SU-DHL-6 (cell line): ENCODE data around the gene FBN1.

ENCODE experiments used
- H2AFZ ChIP-seq: fragments of 200-600 bp; sonication (generic); 2 replicates; pipeline ENCODE4 v1.6.1; 2014; ENCODE audit warnings: low read depth, mild to moderate bottlenecking, moderate library complexity, mixed read lengths, antibody characterized with exemption, low read length; ENCODE audit not compliant: severe bottlenecking
- H3F3A ChIP-seq: fragments of 200-600 bp; shearing (Covaris generic); 2 replicates; pipeline ENCODE4 v1.6.0; 2016; ENCODE audit warnings: antibody characterized with exemption, mild to moderate bottlenecking; ENCODE audit not compliant: insufficient read depth
- H3K27ac ChIP-seq: fragments of 200-600 bp; sonication (generic); 2 replicates; pipeline ENCODE4 v1.5.1; 2016; ENCODE audit warnings: low read depth, mild to moderate bottlenecking, low read length, moderate library complexity, mixed read lengths
- H3K27me3 ChIP-seq: fragments of 200-600 bp; sonication (generic), shearing (Covaris generic); 2 replicates; pipeline ENCODE4 v1.6.0; 2014; ENCODE audit warnings: mild to moderate bottlenecking, low read length
- H3K36me3 ChIP-seq: fragments of 200-600 bp; sonication (generic); 2 replicates; pipeline ENCODE4 v1.6.1; 2014; ENCODE audit warnings: mild to moderate bottlenecking, low read length, mixed read lengths
- H3K4me2 ChIP-seq: fragments of 300-600, 200-600 bp; shearing (Covaris generic), sonication (generic); 2 replicates; pipeline ENCODE4 v1.6.0; 2014; ENCODE audit warnings: low read length, low read depth, mild to moderate bottlenecking; ENCODE audit not compliant: poor library complexity, severe bottlenecking
- H3K4me3 ChIP-seq: fragments of 200-600 bp; sonication (generic); 2 replicates; pipeline ENCODE4 v1.5.1; 2014; ENCODE audit warnings: antibody characterized with exemption, low read length, mild to moderate bottlenecking, mixed read lengths; ENCODE audit not compliant: insufficient read depth, poor library complexity, severe bottlenecking
- H3K79me2 ChIP-seq: fragments of 200-600 bp; sonication (generic); 2 replicates; pipeline ENCODE4 v1.6.1; 2014; ENCODE audit warnings: mild to moderate bottlenecking, low read length, moderate library complexity; ENCODE audit not compliant: insufficient read depth
- H3K9ac ChIP-seq: fragments of 200-600 bp; sonication (generic); 2 replicates; pipeline ENCODE4 v1.7.0; 2014; ENCODE audit warnings: mild to moderate bottlenecking, low read length
- H3K9me2 ChIP-seq: fragments of 200-600 bp; sonication (generic); replicated peaks from 2 replicates; pipeline ENCODE4 v1.6.1; 2014; ENCODE audit warnings: low read length; ENCODE audit not compliant: insufficient read depth
- H3K9me3 ChIP-seq: fragments of 200-600 bp; sonication (generic); 2 replicates; pipeline ENCODE4 v1.6.1; 2014; ENCODE audit warnings: low read length, mixed read lengths; ENCODE audit not compliant: insufficient read depth
- H4K20me1 ChIP-seq: fragments of 200-600 bp; sonication (generic); 2 replicates; pipeline ENCODE4 v1.6.1; 2014; ENCODE audit warnings: low read depth, mild to moderate bottlenecking, antibody characterized with exemption, low read length, moderate library complexity, mixed read lengths
- EZH2phosphoT487 ChIP-seq: fragments of 200-600 bp; sonication (generic), shearing (Covaris generic); conservative IDR thresholded peaks from 2 replicates; pipeline ENCODE4 v1.6.1; 2018; ENCODE audit warnings: mild to moderate bottlenecking, antibody characterized with exemption, low read length, moderate library complexity, mixed read lengths
- TF ChIP-seq, protein P1 (sequence below): fragments of 200-600 bp; sonication (generic); IDR thresholded peaks from one replicate; pipeline ENCODE4 v1.5.1; 2017; ENCODE audit warnings: antibody characterized with exemption, mild to moderate bottlenecking, low read length, moderate library complexity; ENCODE audit not compliant: insufficient read depth, poor library complexity, severe bottlenecking

The FBN1 gene

DNA sequence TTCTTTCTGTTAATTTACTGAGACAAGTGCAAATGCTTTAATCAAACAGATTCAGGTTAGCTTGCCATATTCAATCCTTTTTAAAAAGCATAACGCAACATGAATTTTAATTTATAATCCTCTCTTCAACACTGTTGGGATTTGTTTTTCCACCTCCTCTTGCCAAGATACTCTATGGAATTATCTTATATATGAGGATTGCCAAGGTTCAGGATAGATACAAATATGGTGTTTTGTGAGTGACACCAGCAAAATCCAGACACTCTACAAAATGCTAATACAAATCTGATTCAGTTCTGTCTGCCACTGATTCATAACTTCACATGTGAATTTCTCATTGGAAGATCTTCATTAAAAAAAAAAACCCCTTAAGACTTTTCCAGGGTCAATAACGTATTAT, 104.8 kb downstream of the FBN1 start:
- Histone ChIP-seq H3K9me3 (no peaks in the 10 kb centered on the region), H3K36me3 (no peaks in the 10 kb centered on the region), H3K4me2 (no peak overlapping the region), H3K79me2 (no peaks in the 10 kb centered on the region), H2AFZ (no peak overlapping the region), H4K20me1 (no peaks in the 10 kb centered on the region), H3K27me3 (no peaks in the 10 kb centered on the region), H3K4me3 (no peak overlapping the region), H3K27ac (no peak overlapping the region), H3F3A (no peaks in the 10 kb centered on the region), H3K9me2 (no peaks in the 10 kb centered on the region), H3K9ac (no peak overlapping the region)
- no peak for TF ChIP-seq EZH2phosphoT487
- TF ChIP-seq, protein P1, sequence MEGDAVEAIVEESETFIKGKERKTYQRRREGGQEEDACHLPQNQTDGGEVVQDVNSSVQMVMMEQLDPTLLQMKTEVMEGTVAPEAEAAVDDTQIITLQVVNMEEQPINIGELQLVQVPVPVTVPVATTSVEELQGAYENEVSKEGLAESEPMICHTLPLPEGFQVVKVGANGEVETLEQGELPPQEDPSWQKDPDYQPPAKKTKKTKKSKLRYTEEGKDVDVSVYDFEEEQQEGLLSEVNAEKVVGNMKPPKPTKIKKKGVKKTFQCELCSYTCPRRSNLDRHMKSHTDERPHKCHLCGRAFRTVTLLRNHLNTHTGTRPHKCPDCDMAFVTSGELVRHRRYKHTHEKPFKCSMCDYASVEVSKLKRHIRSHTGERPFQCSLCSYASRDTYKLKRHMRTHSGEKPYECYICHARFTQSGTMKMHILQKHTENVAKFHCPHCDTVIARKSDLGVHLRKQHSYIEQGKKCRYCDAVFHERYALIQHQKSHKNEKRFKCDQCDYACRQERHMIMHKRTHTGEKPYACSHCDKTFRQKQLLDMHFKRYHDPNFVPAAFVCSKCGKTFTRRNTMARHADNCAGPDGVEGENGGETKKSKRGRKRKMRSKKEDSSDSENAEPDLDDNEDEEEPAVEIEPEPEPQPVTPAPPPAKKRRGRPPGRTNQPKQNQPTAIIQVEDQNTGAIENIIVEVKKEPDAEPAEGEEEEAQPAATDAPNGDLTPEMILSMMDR: no peak

DNA sequence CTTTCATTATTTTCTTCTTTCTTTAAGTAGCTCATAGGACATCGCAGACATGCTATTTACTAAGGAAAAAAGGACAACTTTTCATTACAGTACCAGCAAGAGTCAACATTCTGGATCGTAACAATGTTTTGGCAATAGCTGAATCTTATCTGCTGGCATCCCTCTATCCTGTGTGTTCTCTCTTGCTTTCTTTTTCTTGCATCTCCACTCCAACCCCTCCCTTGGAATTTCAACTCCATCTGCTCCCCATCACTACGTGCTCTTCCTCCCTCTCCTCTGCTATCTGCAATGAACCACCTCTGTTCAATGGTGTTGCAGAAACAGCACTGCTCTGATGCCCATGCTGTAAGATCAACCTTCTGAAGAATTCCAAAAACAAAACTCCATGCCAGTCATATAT, 106.6 kb downstream of the FBN1 start:
- Histone ChIP-seq H3K36me3 (no peaks in the 10 kb centered on the region), H3K79me2 (no peaks in the 10 kb centered on the region)
- no peak for TF ChIP-seq EZH2phosphoT487
- TF ChIP-seq, protein P1: no peak

DNA sequence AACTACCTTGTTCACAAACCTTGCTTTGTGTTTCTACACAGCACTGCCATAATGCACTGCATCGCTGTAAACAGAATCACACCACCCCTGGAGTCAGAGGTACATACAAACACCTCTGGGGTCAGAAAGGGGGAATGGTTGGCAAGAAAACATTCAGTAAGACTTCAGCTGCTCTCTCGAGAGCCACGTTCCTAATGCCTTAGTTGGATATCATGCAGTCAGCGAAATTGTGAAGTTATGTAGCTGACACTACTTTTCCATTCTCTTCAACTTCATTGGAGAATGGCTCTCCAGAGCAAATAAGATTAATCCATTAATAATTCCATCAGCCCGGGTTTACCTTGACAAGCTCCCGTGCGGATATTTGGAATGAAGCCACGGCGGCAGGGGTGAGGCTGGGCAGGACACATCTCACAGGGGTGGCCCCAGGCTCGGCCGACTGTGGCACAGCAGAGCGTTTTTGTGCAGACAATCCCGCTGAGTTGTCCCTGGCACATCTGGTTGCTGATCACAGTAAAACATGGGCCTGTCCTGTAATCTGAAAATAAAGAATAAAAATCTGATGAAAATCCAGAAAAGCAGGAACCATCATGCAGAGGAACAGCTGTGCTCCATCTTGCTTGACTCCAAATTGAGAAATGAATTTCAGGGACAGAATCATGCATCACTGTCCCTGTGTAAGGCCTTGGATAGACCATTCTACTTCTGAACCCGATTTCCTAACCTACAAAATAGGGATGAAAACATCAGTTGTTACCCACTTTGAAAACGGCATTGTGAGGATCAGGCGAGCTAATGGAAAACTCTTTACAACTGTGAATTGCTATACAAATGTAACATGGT, 108.0 kb downstream of the FBN1 start:
- H3F3A ChIP-seq: no peaks in the 10 kb centered on the region
- H3K9me2 ChIP-seq: no peaks in the 10 kb centered on the region
- H3K9ac ChIP-seq: no peak overlapping the region
- no peak overlapping the region for H3K4me2 ChIP-seq
- TF ChIP-seq, protein P1: no peak
- TF ChIP-seq EZH2phosphoT487: no peak
- no peak overlapping the region for H3K27ac ChIP-seq
- no peak overlapping the region for H2AFZ ChIP-seq
- no peaks in the 10 kb centered on the region for H3K36me3 ChIP-seq
- no peaks in the 10 kb centered on the region for H3K9me3 ChIP-seq
- no peaks in the 10 kb centered on the region for H3K79me2 ChIP-seq
- H3K4me3 ChIP-seq: no peak overlapping the region
- H3K27me3 ChIP-seq: no peaks in the 10 kb centered on the region
- no peaks in the 10 kb centered on the region for H4K20me1 ChIP-seq

More for the DNA sequence above, 106.6 kb downstream of the FBN1 start:
- Histone ChIP-seq H3K9me2 (no peaks in the 10 kb centered on the region), H4K20me1 (no peaks in the 10 kb centered on the region), H3K27ac (no peak overlapping the region), H3K9me3 (no peaks in the 10 kb centered on the region), H2AFZ (no peak overlapping the region), H3K4me3 (no peak overlapping the region), H3K27me3 (no peaks in the 10 kb centered on the region), H3K4me2 (no peak overlapping the region), H3K9ac (no peak overlapping the region), H3F3A (no peaks in the 10 kb centered on the region)
